Fibroblast of skin of left biceps (primary cell): ENCODE measurements around the gene MYO5B.
"Not testable (repeated sequence)": the region's sequence is repeated elsewhere in the genome, so short reads cannot be mapped to it uniquely, and the experiment has no call there.

Experiments
- DNase-seq, 2 experiments: peaks; one replicate each; pipeline ENCODE4 v3.0.0-alpha.2; 2013; ENCODE audit warnings: low read depth in 2 of 2

MYO5B gene

GRCh38 chr18:50194631-50195532, at the start of gene MYO5B:
MYO5B (minus strand) TSS chr18:50195147; CDS start chr18:50194793, 354 bp downstream.
- no peak for DNase-seq

GRCh38 chr18:50241768-50242167, 46.8 kb upstream of the MYO5B start:
- DNase-seq = not testable (repeated sequence)

- DNase-seq = no peak
Observed at GRCh38 chr18:50240080-50240563, 45.2 kb upstream of the MYO5B start.

- no peak for DNase-seq
Observed at GRCh38 chr18:50232419-50232818, 37.5 kb upstream of the MYO5B start.

- no peak for DNase-seq
Observed at GRCh38 chr18:50231621-50232020, 36.7 kb upstream of the MYO5B start.

GRCh38 chr18:50220249-50220648, 25.3 kb upstream of the MYO5B start:
- DNase-seq = not testable (repeated sequence)

GRCh38 chr18:50218432-50219197, 23.7 kb upstream of the MYO5B start:
- no peak for DNase-seq

GRCh38 chr18:50209311-50209710, 14.4 kb upstream of the MYO5B start:
- no peak for DNase-seq

GRCh38 chr18:50207722-50208121, 12.8 kb upstream of the MYO5B start:
- DNase-seq = no peak

- DNase-seq = no peak
Observed at GRCh38 chr18:50203801-50204604, 9.1 kb upstream of the MYO5B start.

GRCh38 chr18:50201476-50202018, 6.6 kb upstream of the MYO5B start:
- no peak for DNase-seq

- DNase-seq = no peak
Observed at GRCh38 chr18:50199921-50200320, 5.0 kb upstream of the MYO5B start.

- no peak for DNase-seq
Observed at GRCh38 chr18:50199346-50199855, 4.5 kb upstream of the MYO5B start.

GRCh38 chr18:50196261-50196660, 1.3 kb upstream of the MYO5B start:
- DNase-seq = no peak

GRCh38 chr18:50195689-50196088, 742 bp upstream of the MYO5B start:
- DNase-seq = no peak

- no peak for DNase-seq
Observed at GRCh38 chr18:50193796-50194630, 934 bp downstream of the MYO5B start.

- DNase-seq = no peak
Observed at GRCh38 chr18:50192995-50193795, 1.8 kb downstream of the MYO5B start.

GRCh38 chr18:50190926-50191325, 4.0 kb downstream of the MYO5B start:
- no peak for DNase-seq

- DNase-seq = no peak
Observed at GRCh38 chr18:50190236-50190635, 4.7 kb downstream of the MYO5B start.

GRCh38 chr18:50189160-50189559, 5.8 kb downstream of the MYO5B start:
- DNase-seq = no peak
